Osteoblast (primary cell): ENCODE measurements around the gene YPEL2. TPM values are rescaled to one million over a fixed set of nuclear protein-coding genes. Genes with fewer than 3 reads are reported as not detected.
"Not testable (repeated sequence)": the region's sequence is repeated elsewhere in the genome, so short reads cannot be mapped to it uniquely, and the experiment has no call there.

ENCODE experiments used
- DNase-seq: peaks from one replicate; pipeline ENCODE4 v3.0.0; 2011; ENCODE audit warnings: low spot score, mixed read lengths; ENCODE audit not compliant: insufficient read length; ENCODE audit errors: missing footprints
- H2AFZ ChIP-seq: 2 replicates; pipeline ENCODE4 v1.6.0; 2011; ENCODE audit warnings: mild to moderate bottlenecking, low read length
- H3K27ac ChIP-seq: 2 replicates; pipeline ENCODE4 v1.5.1; 2011; ENCODE audit warnings: mild to moderate bottlenecking, low read depth, low read length, moderate library complexity
- H3K27me3 ChIP-seq: 2 replicates; pipeline ENCODE4 v1.6.0; 2012; ENCODE audit warnings: mild to moderate bottlenecking, control low read depth, inconsistent platforms, low read length, moderate library complexity; ENCODE audit not compliant: insufficient read depth
- H3K36me3 ChIP-seq: 2 replicates; pipeline ENCODE4 v1.5.1; 2011; ENCODE audit warnings: mild to moderate bottlenecking, low read length, control low read depth, moderate library complexity; ENCODE audit not compliant: insufficient read depth
- H3K4me1 ChIP-seq: 2 replicates; pipeline ENCODE4 v1.5.1; 2011; ENCODE audit warnings: mild to moderate bottlenecking, low read length, control low read depth, moderate library complexity; ENCODE audit not compliant: insufficient read depth
- H3K4me2 ChIP-seq: 2 replicates; pipeline ENCODE4 v1.6.0; 2011; ENCODE audit warnings: mild to moderate bottlenecking, low read length; ENCODE audit not compliant: insufficient read depth
- H3K4me3 ChIP-seq: fragments of 200-600 bp; sonication (generic); 3 replicates; pipeline ENCODE4 v1.5.1; 2012; ENCODE audit warnings: mild to moderate bottlenecking, low read length, inconsistent platforms; ENCODE audit not compliant: insufficient read depth
- H3K79me2 ChIP-seq: 2 replicates; pipeline ENCODE4 v1.6.0; 2012; ENCODE audit warnings: mild to moderate bottlenecking, low read length, control low read depth, inconsistent platforms; ENCODE audit not compliant: insufficient read depth
- H3K9me3 ChIP-seq: 2 replicates; pipeline ENCODE4 v1.5.1; 2011; ENCODE audit warnings: low read depth, low read length, control low read depth
- H4K20me1 ChIP-seq: 2 replicates; pipeline ENCODE4 v1.6.0; 2012; ENCODE audit warnings: mild to moderate bottlenecking, low read length, control low read depth; ENCODE audit not compliant: insufficient read depth
- total RNA-seq: library from RNA; depleted of rRNA; stranded (reverse); fragments of >200 nt; gene quantifications from 2 replicates; pipeline ENCODE4 v1.2.3, GENCODE V29; 2012
- TF ChIP-seq, protein P1 (sequence below): IDR thresholded peaks from 2 replicates; pipeline ENCODE4 v1.5.1; 2011; ENCODE audit warnings: mild to moderate bottlenecking, low read depth, low read length, moderate library complexity; ENCODE audit errors: extremely low read depth

Gene YPEL2
- total RNA-seq, 1 donor = 24.2 TPM

DNA sequence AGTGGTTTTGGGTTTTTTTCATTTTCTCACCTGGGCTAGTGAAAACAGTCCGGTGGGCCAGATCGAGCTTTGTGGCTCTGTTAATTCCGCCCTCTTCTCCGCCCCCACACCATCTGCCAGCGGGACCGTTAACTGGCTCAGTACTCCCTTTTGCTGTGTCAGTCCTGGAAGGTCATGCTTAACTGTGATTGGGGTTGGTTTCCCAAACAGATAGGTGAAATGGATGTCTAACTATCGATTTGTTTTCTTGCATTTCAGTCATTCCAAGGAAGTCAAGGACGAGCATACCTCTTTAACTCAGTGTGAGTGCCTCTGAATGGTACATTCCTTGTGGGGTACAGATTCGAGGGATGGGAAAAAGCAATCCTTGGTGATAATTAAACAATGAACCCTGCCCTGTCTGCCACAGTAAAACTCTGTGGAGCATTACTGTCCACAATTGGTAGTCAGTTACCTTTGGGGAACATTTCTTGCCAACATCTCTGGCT lies 56.7 kb downstream of the YPEL2 start:
- Histone ChIP-seq H3K4me3 (no peak overlapping the region), H3K9me3 (no peaks in the 10 kb centered on the region), H3K79me2 (no peaks in the 10 kb centered on the region), H3K4me2 (no peak overlapping the region), H4K20me1 (no peaks in the 10 kb centered on the region), H3K27ac (no peak overlapping the region), H3K36me3 (no peaks in the 10 kb centered on the region), H3K4me1 (peaks cover 4% of the 10 kb centered on the region), H3K27me3 (no peaks in the 10 kb centered on the region), H2AFZ (no peak overlapping the region)
- DNase-seq = no peak
- TF ChIP-seq, protein P1, sequence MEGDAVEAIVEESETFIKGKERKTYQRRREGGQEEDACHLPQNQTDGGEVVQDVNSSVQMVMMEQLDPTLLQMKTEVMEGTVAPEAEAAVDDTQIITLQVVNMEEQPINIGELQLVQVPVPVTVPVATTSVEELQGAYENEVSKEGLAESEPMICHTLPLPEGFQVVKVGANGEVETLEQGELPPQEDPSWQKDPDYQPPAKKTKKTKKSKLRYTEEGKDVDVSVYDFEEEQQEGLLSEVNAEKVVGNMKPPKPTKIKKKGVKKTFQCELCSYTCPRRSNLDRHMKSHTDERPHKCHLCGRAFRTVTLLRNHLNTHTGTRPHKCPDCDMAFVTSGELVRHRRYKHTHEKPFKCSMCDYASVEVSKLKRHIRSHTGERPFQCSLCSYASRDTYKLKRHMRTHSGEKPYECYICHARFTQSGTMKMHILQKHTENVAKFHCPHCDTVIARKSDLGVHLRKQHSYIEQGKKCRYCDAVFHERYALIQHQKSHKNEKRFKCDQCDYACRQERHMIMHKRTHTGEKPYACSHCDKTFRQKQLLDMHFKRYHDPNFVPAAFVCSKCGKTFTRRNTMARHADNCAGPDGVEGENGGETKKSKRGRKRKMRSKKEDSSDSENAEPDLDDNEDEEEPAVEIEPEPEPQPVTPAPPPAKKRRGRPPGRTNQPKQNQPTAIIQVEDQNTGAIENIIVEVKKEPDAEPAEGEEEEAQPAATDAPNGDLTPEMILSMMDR = no peak

- no peak for DNase-seq
- TF ChIP-seq, protein P1 = no peak
Measured at GRCh38 chr17:59389066-59389465, 57.6 kb downstream of the YPEL2 start.

DNA sequence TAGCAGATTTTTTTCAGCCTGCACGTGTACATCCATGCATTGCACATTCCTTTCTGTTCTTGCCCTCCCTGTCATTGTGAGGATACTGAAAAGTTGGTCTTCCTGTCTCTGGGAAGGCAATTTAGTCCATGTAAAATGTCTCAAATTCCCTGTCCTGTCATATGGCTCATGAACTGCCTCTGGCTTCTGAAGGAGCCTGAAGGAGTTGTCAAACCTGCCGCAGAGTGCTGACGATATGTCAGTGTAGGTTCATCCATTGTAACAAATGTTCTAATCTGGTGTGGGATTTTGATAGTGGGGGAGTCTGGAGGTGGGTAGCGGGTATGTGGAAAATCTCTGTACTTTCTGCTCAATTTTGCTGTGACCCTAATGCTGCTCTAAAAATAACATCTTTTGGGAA lies 59.6 kb downstream of the YPEL2 start:
- Histone ChIP-seq H3K4me1 (peaks cover 4% of the 10 kb centered on the region), H3K27ac (no peak overlapping the region), H3K36me3 (no peaks in the 10 kb centered on the region), H2AFZ (no peak overlapping the region), H3K9me3 (no peaks in the 10 kb centered on the region), H4K20me1 (no peaks in the 10 kb centered on the region), H3K79me2 (no peaks in the 10 kb centered on the region), H3K4me3 (no peak overlapping the region), H3K27me3 (no peaks in the 10 kb centered on the region), H3K4me2 (no peak overlapping the region)
- DNase-seq = no peak
- TF ChIP-seq, protein P1 = no peak

More at GRCh38 chr17:59389066-59389465, 57.6 kb downstream of the YPEL2 start:
- Histone ChIP-seq H3K79me2 (no peaks in the 10 kb centered on the region), H3K27me3 (no peaks in the 10 kb centered on the region), H2AFZ (no peak overlapping the region), H3K4me2 (no peak overlapping the region), H3K9me3 (no peaks in the 10 kb centered on the region), H3K4me3 (no peak overlapping the region), H4K20me1 (no peaks in the 10 kb centered on the region), H3K4me1 (peaks cover 4% of the 10 kb centered on the region), H3K36me3 (no peaks in the 10 kb centered on the region), H3K27ac (no peak overlapping the region)

- no peaks in the 10 kb centered on the region for H3K36me3 ChIP-seq
- H3K27me3 ChIP-seq = no peaks in the 10 kb centered on the region
- H3K4me3 ChIP-seq = no peak overlapping the region
- no peak overlapping the region for H3K27ac ChIP-seq
- H3K4me2 ChIP-seq = no peak overlapping the region
- H3K4me1 ChIP-seq = peaks cover 4% of the 10 kb centered on the region
- no peaks in the 10 kb centered on the region for H3K9me3 ChIP-seq
- TF ChIP-seq, protein P1 = no peak
- DNase-seq = no peak
- no peaks in the 10 kb centered on the region for H3K79me2 ChIP-seq
- H2AFZ ChIP-seq = no peak overlapping the region
- H4K20me1 ChIP-seq = no peaks in the 10 kb centered on the region
Measured at GRCh38 chr17:59392973-59393679, 61.7 kb downstream of the YPEL2 start.

DNA sequence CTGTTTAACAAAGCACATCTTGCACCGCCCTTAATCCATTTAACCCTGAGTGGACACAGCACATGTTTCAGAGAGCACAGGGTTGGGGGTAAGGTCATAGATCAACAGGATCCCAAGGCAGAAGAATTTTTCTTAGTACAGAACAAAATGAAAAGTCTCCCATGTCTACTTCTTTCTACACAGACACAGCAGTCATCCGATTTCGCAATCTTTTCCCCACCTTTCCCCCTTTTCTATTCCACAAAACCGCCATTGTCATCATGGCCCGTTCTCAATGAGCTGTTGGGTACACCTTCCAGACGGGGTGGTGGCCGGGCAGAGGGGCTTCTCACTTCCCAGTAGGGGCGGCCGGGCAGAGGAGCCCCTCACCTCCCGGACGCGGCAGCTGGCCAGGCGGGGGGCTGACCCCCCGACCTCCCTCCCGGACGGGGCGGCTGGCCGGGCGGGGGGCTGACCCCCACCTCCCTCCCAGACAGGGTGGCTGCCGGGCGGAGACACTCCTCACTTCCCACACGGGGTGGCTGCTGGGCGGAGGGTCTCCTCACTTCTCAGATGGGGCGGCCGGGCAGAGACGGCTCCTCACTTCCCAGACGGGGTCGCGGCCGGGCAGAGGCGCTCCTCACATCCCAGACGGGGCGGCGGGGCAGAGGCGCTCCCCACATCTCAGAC lies 62.4 kb downstream of the YPEL2 start:
- H3K27me3 ChIP-seq, H3K27ac ChIP-seq, H4K20me1 ChIP-seq, H3K79me2 ChIP-seq, H3K4me2 ChIP-seq, H3K9me3 ChIP-seq, H2AFZ ChIP-seq, H3K4me1 ChIP-seq, H3K4me3 ChIP-seq, H3K36me3 ChIP-seq, DNase-seq: not testable (repeated sequence)
